ENCODE data around the gene MUC21. TPM values are rescaled to one million over a fixed set of nuclear protein-coding genes. Genes with fewer than 3 reads are reported as not detected.
"Not testable (repeated sequence)": the region's sequence is repeated elsewhere in the genome, so short reads cannot be mapped to it uniquely, and the experiment has no call there.

MUC21 gene
- total and polyA plus RNA-seq, 9 of the 15 experiments (the other 6 are each of a cell fraction or from before 2014, with no cell fraction given), result not detected

- BruUV-seq (replicated peaks); H3K9me3 ChIP-seq (replicated peaks; ENCODE audit: control insufficient read depth, insufficient read depth, low read depth, low read length); H4K20me1 ChIP-seq (replicated peaks; ENCODE audit: control insufficient read depth, insufficient read depth, low read length); H3K4me2 ChIP-seq (ENCODE audit: insufficient read depth, low read length); H2AFZ ChIP-seq (ENCODE audit: low read depth, low read length); intact Hi-C loops (cut with micrococcal nuclease); H3K4me3 ChIP-seq; H3K27me3 ChIP-seq (ENCODE audit: control insufficient read depth in 2 of 2, insufficient read depth in 2 of 2, low read length in 2 of 2); in situ Hi-C loops (cut with MboI); CTCF ChIA-PET (ENCODE audit: low intra/inter-chr PET ratio); H3K27ac ChIP-seq (ENCODE audit: extremely low read depth, low read depth, low read length); FAIRE-seq; H3K9ac ChIP-seq (ENCODE audit: insufficient read depth in 1 of 2, low read depth in 2 of 2, low read length in 2 of 2); H3K9me1 ChIP-seq (ENCODE audit: control insufficient read depth, insufficient read depth, low read length); ATAC-seq; H3K36me3 ChIP-seq (ENCODE audit: control insufficient read depth, insufficient read depth, low read length); DNase-seq (ENCODE audit: extremely low read depth in 1 of 4, low spot score in 3 of 4); H3K79me2 ChIP-seq (ENCODE audit: control insufficient read depth, insufficient read depth, low read length): not testable (repeated sequence)
- H3K4me1 ChIP-seq (replicated peaks in 1 of 2; ENCODE audit: control insufficient read depth in 2 of 2, insufficient read depth in 2 of 2, low read length in 2 of 2), result peaks cover 0 to 14% of the 10 kb centered on the region in 2 experiments; a peak in 1 of 5 replicates
- 0 out of 2 replicates have a peak, but pooled peaks have one; percentile 14 for TF ChIP-seq RBFOX2 (IDR thresholded peaks at IDR 0.05; ENCODE audit: low read depth, low read length)
- WGBS (ENCODE audit: insufficient coverage, low coverage, missing lambda C conversion rate), result 30% methylated on average over 29 of the region's 36 CpGs
- POLR2A ChIA-PET, result interaction anchor here (1.3 kb wide), 1 partner anchor 13 kb away, joined by 3 read pairs; no protein-coding TSS in a partner anchor
Measured at GRCh38 chr6:31020631-31021255, 37.2 kb downstream of the MUC21 start.

DNA sequence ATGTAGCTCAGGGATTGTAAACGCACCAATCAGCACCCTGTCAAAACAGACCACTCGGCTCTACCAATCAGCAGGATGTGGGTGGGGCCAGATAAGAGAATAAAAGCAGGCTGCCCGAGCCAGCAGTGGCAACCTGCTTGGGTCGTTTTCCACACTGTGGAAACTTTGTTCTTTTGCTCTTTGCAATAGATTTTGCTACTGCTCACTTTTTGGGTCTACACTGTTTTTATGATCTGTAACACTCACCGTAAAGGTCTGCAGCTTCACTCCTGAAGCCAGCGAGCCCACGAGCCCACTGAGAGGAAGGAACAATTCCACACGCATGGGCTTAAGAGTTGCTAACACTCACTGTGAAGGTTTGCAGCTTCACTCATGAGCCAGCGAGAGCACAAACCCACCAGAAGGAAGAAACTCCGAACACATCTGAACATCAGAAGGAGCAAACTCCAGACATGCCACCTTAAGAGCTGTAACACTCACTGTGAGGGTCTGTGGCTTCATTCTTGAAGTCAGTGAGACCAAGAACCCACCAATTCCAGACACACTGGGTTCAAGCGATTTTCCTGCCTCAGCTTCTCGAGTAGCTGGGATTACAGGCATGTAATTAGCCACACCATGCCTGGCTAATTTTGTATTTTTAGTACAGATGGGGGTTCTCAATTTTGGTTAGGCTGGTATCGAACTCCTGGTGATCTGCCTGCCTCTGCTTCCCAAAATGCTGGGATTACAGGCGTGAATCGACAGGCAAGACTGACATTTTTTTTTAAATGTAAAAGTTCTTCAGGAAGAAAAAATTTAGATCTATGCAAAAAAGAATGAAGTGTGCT lies 38.4 kb downstream of the MUC21 start:
- H3K9me3 ChIP-seq (replicated peaks; ENCODE audit: control insufficient read depth, insufficient read depth, low read depth, low read length); H2AFZ ChIP-seq (ENCODE audit: low read depth, low read length); H3K79me2 ChIP-seq (ENCODE audit: control insufficient read depth, insufficient read depth, low read length); H4K20me1 ChIP-seq (replicated peaks; ENCODE audit: control insufficient read depth, insufficient read depth, low read length); H3K27ac ChIP-seq (ENCODE audit: extremely low read depth, low read depth, low read length); DNase-seq (ENCODE audit: extremely low read depth in 1 of 4, low spot score in 3 of 4); H3K9me1 ChIP-seq (ENCODE audit: control insufficient read depth, insufficient read depth, low read length); H3K9ac ChIP-seq (ENCODE audit: insufficient read depth in 1 of 2, low read depth in 2 of 2, low read length in 2 of 2); intact Hi-C loops (cut with micrococcal nuclease); H3K4me3 ChIP-seq; FAIRE-seq; in situ Hi-C loops (cut with MboI); H3K4me1 ChIP-seq (replicated peaks in 1 of 2; ENCODE audit: control insufficient read depth in 2 of 2, insufficient read depth in 2 of 2, low read length in 2 of 2); H3K36me3 ChIP-seq (ENCODE audit: control insufficient read depth, insufficient read depth, low read length); H3K4me2 ChIP-seq (ENCODE audit: insufficient read depth, low read length); CTCF ChIA-PET (ENCODE audit: low intra/inter-chr PET ratio); H3K27me3 ChIP-seq (ENCODE audit: control insufficient read depth in 2 of 2, insufficient read depth in 2 of 2, low read length in 2 of 2): not testable (repeated sequence)
- POLR2A ChIA-PET, result interaction anchor here (0.7 to 1.3 kb wide), 6 partner anchors 9 to 69 kb away, joined by 3 to 4 read pairs (median 3); no protein-coding TSS in a partner anchor
- 15% methylated on average over 14 of the region's 15 CpGs for WGBS (ENCODE audit: insufficient coverage, low coverage, missing lambda C conversion rate)
- peak; percentile 50 for ATAC-seq
- BruUV-seq (replicated peaks), result TSS peak; percentile 93
- TF ChIP-seq POLR2AphosphoS5 (IDR thresholded peaks at IDR 0.05; ENCODE audit: control insufficient read depth, insufficient read depth, low read depth, low read length), result peak; percentile 18; the same call in 1 of the 2 replicates
- TF ChIP-seq MTA3 (IDR thresholded peaks at IDR 0.05; ENCODE audit: borderline replicate concordance), result 0 out of 2 replicates have a peak, but pooled peaks have one; percentile 30
- TF ChIP-seq PML (IDR thresholded peaks at IDR 0.05; ENCODE audit: low read length), result peak; percentile 50; the same call in 1 of the 2 replicates
- peak; percentile 67; the same call in 1 of the 2 replicates for TF ChIP-seq POLR2H (tag; IDR thresholded peaks at IDR 0.05; ENCODE audit: low read depth)
- peak; percentile 73 for TF ChIP-seq SUPT5H (IDR thresholded peaks at IDR 0.05)
- TF ChIP-seq POLR2A (conservative IDR thresholded peaks at IDR 0.05), result peak; percentile 86
- TF ChIP-seq NFYB (IDR thresholded peaks at IDR 0.05; ENCODE audit: extremely low read depth, insufficient read length), result peak; percentile 1
